GM12892 (cell line): ENCODE data around the gene MYO19. TPM values are rescaled to one million over a fixed set of nuclear protein-coding genes. Genes with fewer than 3 reads are reported as not detected.

Source experiments
- DNase-seq: peaks from one replicate; pipeline ENCODE4 v3.0.0; 2011; ENCODE audit not compliant: insufficient read length
- FAIRE-seq: peaks from 2 replicates; lab custom pipeline; 2011; peaks lifted over from hg19 to GRCh38; lab: Jason Lieb, UNC
- POLR2A ChIP-seq: IDR thresholded peaks from 2 replicates; pipeline ENCODE4 v1.6.1; 2011; ENCODE audit warnings: low read depth, low read length, control low read depth
- POLR2AphosphoS5 ChIP-seq: IDR thresholded peaks from 2 replicates; pipeline ENCODE4 v1.6.1; 2011; ENCODE audit warnings: low read depth, low read length, control low read depth
- TAF1 ChIP-seq: IDR thresholded peaks from 2 replicates; pipeline ENCODE4 v1.6.1; 2011; ENCODE audit warnings: low read depth, mild to moderate bottlenecking, control low read depth, low read length, borderline replicate concordance
- polyA plus RNA-seq: library from polyadenylated mRNA; unstranded; fragments of >200 nt; gene quantifications from one replicate; pipeline ENCODE4 v1.2.1, GENCODE V29; 2012; ENCODE audit warnings: missing spikeins, inconsistent platforms; ENCODE audit not compliant: missing spikeins

The MYO19 gene
- polyA plus RNA-seq = 59.6 TPM

- TF ChIP-seq POLR2AphosphoS5 (peak; percentile 95), POLR2A (peak; percentile 99), TAF1 (peak; percentile 96)
- peak; percentile 85 for DNase-seq
- FAIRE-seq = no peak
Observed at GRCh38 chr17:36534840-36535668, at the start of gene MYO19, which contains the start of gene PIGW. Gene MYO19, minus strand, starts transcription at chr17:36534868. Its CDS starts 2,330 bp downstream, at chr17:36532538. Gene PIGW, plus strand, starts transcription at chr17:36534987. Its CDS starts 2,115 bp downstream, at chr17:36537102.

GRCh38 chr17:36583787-36584186, 49.1 kb upstream of the MYO19 start:
- DNase-seq (no peak), FAIRE-seq (no peak)

GRCh38 chr17:36578671-36579070, 44.0 kb upstream of the MYO19 start:
- DNase-seq = no peak
- TF ChIP-seq TAF1 = no peak
- TF ChIP-seq POLR2AphosphoS5 = no peak
- no peak for TF ChIP-seq POLR2A
- no peak for FAIRE-seq

More at GRCh38 chr17:36583787-36584186, 49.1 kb upstream of the MYO19 start:
- no peak for TF ChIP-seq TAF1
- no peak for TF ChIP-seq POLR2AphosphoS5
- TF ChIP-seq POLR2A = no peak

- FAIRE-seq = no peak
- TF ChIP-seq POLR2A = no peak
- TF ChIP-seq POLR2AphosphoS5 = no peak
- no peak for TF ChIP-seq TAF1
Observed at GRCh38 chr17:36576793-36577192, 42.1 kb upstream of the MYO19 start.

GRCh38 chr17:36575028-36575427, 40.4 kb upstream of the MYO19 start:
- no peak for TF ChIP-seq TAF1
- TF ChIP-seq POLR2A = no peak
- no peak for TF ChIP-seq POLR2AphosphoS5
- no peak for FAIRE-seq
- DNase-seq = no peak

More at GRCh38 chr17:36576793-36577192, 42.1 kb upstream of the MYO19 start:
- no peak for DNase-seq

GRCh38 chr17:36566081-36566480, 31.4 kb upstream of the MYO19 start:
- DNase-seq (no peak), FAIRE-seq (no peak)
- TF ChIP-seq TAF1 = no peak
- TF ChIP-seq POLR2AphosphoS5 = no peak

- no peak for DNase-seq
- no peak for TF ChIP-seq TAF1
- TF ChIP-seq POLR2AphosphoS5 = no peak
- no peak for TF ChIP-seq POLR2A
- no peak for FAIRE-seq
Observed at GRCh38 chr17:36553459-36553858, 18.8 kb upstream of the MYO19 start.

- no peak for DNase-seq
- TF ChIP-seq POLR2A (no peak), TAF1 (no peak), POLR2AphosphoS5 (no peak)
- no peak for FAIRE-seq
Observed at GRCh38 chr17:36550491-36551417, 16.1 kb upstream of the MYO19 start.

GRCh38 chr17:36547776-36548175, 13.1 kb upstream of the MYO19 start:
- FAIRE-seq = no peak
- no peak for TF ChIP-seq POLR2AphosphoS5
- TF ChIP-seq TAF1 = no peak
- TF ChIP-seq POLR2A = no peak
- no peak for DNase-seq

GRCh38 chr17:36546418-36547093, 11.9 kb upstream of the MYO19 start:
- DNase-seq (no peak), FAIRE-seq (no peak)
- TF ChIP-seq POLR2A (no peak), TAF1 (no peak), POLR2AphosphoS5 (no peak)
